Body of pancreas (tissue), 4 donors: Measurements from ENCODE around the gene DACH1. TPM values are rescaled to one million over a fixed set of nuclear protein-coding genes. Genes with fewer than 3 reads are reported as not detected.

ENCODE experiments used
- ATAC-seq: fragments of 150-250 bp; one replicate; pipeline ENCODE4 v1.9.1; 2016
- DNase-seq, 4 donors: peaks; one replicate each; pipeline ENCODE4 v3.0.0-alpha.2; 2019
- H3K27ac ChIP-seq, 4 donors: fragments of 200-600 bp; sonication (generic); 1 replicate in 3 of 4; 2 replicates in 1 of 4; pipeline versions ENCODE4 v1.5.1 to v1.6.1; 2016 to 2019; ENCODE audit warnings: mild to moderate bottlenecking in 1 of 4, mixed read lengths in 1 of 4, moderate library complexity in 1 of 4
- H3K27me3 ChIP-seq, 2 donors: fragments of 200-600 bp; sonication (generic); one replicate each; pipeline ENCODE4 v1.6.0; 2016; ENCODE audit warnings: mild to moderate bottlenecking in 1 of 2
- H3K36me3 ChIP-seq, 2 donors: fragments of 200-600 bp; sonication (generic); replicated peaks in 1 of 2; 2 replicates each; pipeline ENCODE4 v1.5.1; 2016; ENCODE audit warnings: low read depth in 2 of 2; ENCODE audit not compliant: insufficient read depth in 1 of 2
- H3K4me1 ChIP-seq: fragments of 200-600 bp; sonication (generic); one replicate; pipeline ENCODE4 v1.6.0; 2016
- H3K4me3 ChIP-seq, 2 donors: fragments of 200-600 bp; sonication (generic); 1 replicate in 1 of 2; 2 replicates in 1 of 2; pipeline ENCODE4 v1.5.1; 2016 to 2019
- H3K9me3 ChIP-seq, 3 donors: fragments of 200-600 bp; sonication (generic); 1 replicate in 2 of 3; 2 replicates in 1 of 3; pipeline ENCODE4 v1.5.1; 2016
- POLR2A ChIP-seq, 3 donors: fragments of 450-650 bp; IDR thresholded peaks; one replicate each; pipeline ENCODE4 v1.6.1; 2016; ENCODE audit warnings: antibody characterized with exemption in 3 of 3, mild to moderate bottlenecking in 2 of 3
- WGBS, 2 donors: methylation state at CpG; one replicate each; pipeline ENCODE4 v1.1.5; 2017; 5-methylcytosine and 5-hydroxymethylcytosine counted together
- intact Hi-C: fragments of 100-400 bp; cut with DNase I; formaldehyde crosslinking; loops from one replicate; pipeline ENCODE4 v1.15.1; 2023
- total RNA-seq, 2 donors: library from RNA; depleted of rRNA; stranded (reverse); fragments of >200 nt; gene quantifications; one replicate each; pipeline ENCODE4 v1.1.0, GENCODE V29; 2016
- TF ChIP-seq, protein P1 (sequence below), 7 experiments: fragments of 450-650 bp in 4 of 7; fragments of 200-600 bp in 3 of 7; sonication (generic) in 3 of 7; IDR thresholded peaks; one replicate each; pipeline ENCODE4 v1.5.1; 2016 to 2019; ENCODE audit warnings: antibody characterized with exemption in 7 of 7

DACH1 gene
- total RNA-seq, 2 donors from 2014 or later: 2.9 to 3.3 TPM

DNA sequence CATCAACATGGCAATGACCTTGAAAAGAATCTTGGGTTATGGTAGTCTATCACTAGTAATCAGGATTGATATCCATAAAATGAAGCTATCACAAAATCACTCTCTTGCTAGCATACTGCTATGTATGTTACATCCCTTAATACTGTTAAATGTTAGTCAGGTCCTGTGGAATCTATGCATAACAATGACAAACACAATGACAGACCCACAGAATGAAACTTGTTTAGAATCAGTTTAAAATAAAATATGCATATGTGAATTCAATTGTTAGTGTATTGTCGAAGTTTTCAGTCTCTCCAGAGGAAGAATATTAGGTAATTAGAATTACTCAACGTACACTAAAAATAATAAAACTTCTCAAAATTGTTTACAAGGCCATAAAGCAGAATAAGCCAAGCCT is 137.6 kb downstream of the DACH1 start:
- ATAC-seq (no peak), DNase-seq (no peak)
- WGBS, 2 donors: 76 to 78% methylated on average over 2 of the region's 2 CpGs
- H3K27me3 ChIP-seq: no peaks in the 10 kb centered on the region
- H3K4me3 ChIP-seq: no peak overlapping the region
- no peaks in the 10 kb centered on the region for H3K4me1 ChIP-seq
- intact Hi-C loops: no loop called here
- no peaks in the 10 kb centered on the region for H3K9me3 ChIP-seq
- H3K36me3 ChIP-seq: no peaks in the 10 kb centered on the region
- no peak overlapping the region for H3K27ac ChIP-seq
- TF ChIP-seq, protein P1, sequence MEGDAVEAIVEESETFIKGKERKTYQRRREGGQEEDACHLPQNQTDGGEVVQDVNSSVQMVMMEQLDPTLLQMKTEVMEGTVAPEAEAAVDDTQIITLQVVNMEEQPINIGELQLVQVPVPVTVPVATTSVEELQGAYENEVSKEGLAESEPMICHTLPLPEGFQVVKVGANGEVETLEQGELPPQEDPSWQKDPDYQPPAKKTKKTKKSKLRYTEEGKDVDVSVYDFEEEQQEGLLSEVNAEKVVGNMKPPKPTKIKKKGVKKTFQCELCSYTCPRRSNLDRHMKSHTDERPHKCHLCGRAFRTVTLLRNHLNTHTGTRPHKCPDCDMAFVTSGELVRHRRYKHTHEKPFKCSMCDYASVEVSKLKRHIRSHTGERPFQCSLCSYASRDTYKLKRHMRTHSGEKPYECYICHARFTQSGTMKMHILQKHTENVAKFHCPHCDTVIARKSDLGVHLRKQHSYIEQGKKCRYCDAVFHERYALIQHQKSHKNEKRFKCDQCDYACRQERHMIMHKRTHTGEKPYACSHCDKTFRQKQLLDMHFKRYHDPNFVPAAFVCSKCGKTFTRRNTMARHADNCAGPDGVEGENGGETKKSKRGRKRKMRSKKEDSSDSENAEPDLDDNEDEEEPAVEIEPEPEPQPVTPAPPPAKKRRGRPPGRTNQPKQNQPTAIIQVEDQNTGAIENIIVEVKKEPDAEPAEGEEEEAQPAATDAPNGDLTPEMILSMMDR (IDR thresholded peaks at IDR 0.05): no peak
- no peak for TF ChIP-seq POLR2A (IDR thresholded peaks at IDR 0.05)

DNA sequence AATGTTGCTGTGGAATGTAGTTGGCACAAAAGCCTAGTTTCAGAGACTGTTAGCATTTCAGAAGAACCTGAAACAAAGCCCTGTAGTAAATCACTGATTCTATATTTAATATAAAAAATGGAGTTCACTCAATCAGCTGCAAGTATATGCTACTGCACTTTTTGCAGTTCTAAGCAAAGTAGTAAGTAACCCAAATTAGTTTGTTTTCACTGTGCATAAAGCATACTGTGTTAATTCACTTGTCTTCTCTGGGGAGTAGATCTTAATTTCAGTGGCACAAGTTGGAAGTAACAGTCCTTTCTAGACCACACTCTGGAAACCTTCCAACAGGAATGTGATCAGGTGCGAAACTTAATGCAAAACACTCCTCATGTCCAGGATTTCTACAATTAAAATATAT is 139.3 kb downstream of the DACH1 start:
- DNase-seq (no peak), ATAC-seq (no peak)
- 81 to 83% methylated on average over 1 of the region's 1 CpG for WGBS, 2 donors
- no peaks in the 10 kb centered on the region for H3K36me3 ChIP-seq
- H3K9me3 ChIP-seq: no peaks in the 10 kb centered on the region
- TF ChIP-seq, protein P1 (IDR thresholded peaks at IDR 0.05): no peak
- no peak for TF ChIP-seq POLR2A (IDR thresholded peaks at IDR 0.05)
- H3K27me3 ChIP-seq: no peaks in the 10 kb centered on the region
- no peak overlapping the region for H3K27ac ChIP-seq
- H3K4me3 ChIP-seq: no peak overlapping the region
- H3K4me1 ChIP-seq: no peaks in the 10 kb centered on the region
- intact Hi-C loops: no loop called here

DNA sequence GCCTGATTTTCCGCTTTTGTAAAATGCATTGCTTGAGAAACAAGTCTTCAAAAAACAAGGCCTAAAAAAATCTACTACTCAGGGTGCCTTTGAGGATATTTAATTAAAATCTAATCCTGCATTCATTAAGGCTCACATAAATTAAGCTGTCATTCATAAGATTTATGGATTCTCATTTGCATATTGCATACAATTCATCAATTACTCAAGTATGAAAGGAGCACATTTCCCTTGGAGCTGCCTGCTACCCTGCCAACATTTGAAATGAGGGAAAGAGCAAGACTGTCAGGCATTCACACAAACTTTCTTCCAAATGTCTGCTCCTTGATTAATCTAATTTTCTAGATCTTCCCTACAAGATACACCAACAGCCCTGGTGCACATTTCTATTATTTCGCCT is 140.0 kb downstream of the DACH1 start:
- 83 to 95% methylated on average over 2 of the region's 2 CpGs for WGBS, 2 donors
- Histone ChIP-seq H3K4me1 (no peaks in the 10 kb centered on the region), H3K27ac (no peak overlapping the region), H3K36me3 (no peaks in the 10 kb centered on the region), H3K4me3 (no peak overlapping the region), H3K27me3 (no peaks in the 10 kb centered on the region), H3K9me3 (no peaks in the 10 kb centered on the region)
- TF ChIP-seq POLR2A (IDR thresholded peaks at IDR 0.05): no peak
- TF ChIP-seq, protein P1 (IDR thresholded peaks at IDR 0.05): no peak
- DNase-seq (no peak), ATAC-seq (no peak)
- intact Hi-C loops: no loop called here

DNA sequence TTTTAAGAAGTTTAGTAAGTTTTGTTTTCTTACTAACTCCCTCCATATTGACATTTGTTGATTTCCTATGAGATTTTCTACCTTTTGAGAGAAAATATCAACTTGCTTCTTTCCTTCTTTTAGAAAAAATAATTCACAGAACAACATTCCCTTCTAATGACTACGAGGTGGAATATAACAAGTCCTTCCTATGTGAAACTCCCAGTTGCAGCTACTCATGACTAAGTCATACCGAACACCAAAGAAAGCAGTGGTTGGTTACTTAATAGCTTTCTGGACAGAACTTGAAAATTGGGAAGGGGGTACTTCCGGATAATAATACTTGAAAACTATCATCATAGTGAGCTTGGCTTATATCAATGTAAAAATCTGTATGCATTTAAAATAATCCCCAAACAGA is 144.8 kb downstream of the DACH1 start:
- DNase-seq: no peak

DNA sequence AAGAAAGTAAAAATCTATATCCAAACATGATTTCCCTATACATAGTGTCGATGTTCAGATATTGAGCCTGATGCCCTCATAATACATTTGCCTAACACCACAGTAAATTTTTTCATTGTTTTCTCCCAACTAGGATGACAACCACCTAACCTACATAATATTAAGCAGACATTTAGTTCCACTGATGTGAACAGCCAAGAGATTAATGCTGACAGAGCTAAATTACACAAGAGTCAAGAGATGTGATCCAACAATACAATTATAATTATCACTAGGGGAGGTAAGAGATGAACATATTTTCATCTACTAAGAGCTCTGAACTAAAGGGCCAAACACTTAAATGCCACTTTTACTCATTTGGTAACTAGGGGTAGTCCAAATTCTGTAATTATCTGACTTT is 145.9 kb downstream of the DACH1 start:
- intact Hi-C loops: no loop called here
- ATAC-seq: no peak
- no peak for TF ChIP-seq POLR2A (IDR thresholded peaks at IDR 0.05)
- TF ChIP-seq, protein P1 (IDR thresholded peaks at IDR 0.05): no peak

More for the DNA sequence above, 144.8 kb downstream of the DACH1 start:
- Histone ChIP-seq H3K36me3 (no peaks in the 10 kb centered on the region), H3K27me3 (no peaks in the 10 kb centered on the region), H3K4me3 (no peak overlapping the region), H3K27ac (no peak overlapping the region), H3K9me3 (no peaks in the 10 kb centered on the region), H3K4me1 (no peaks in the 10 kb centered on the region)
- 76 to 78% methylated on average over 3 of the region's 3 CpGs for WGBS, 2 donors
- intact Hi-C loops: no loop called here
- TF ChIP-seq, protein P1 (IDR thresholded peaks at IDR 0.05): no peak
- TF ChIP-seq POLR2A (IDR thresholded peaks at IDR 0.05): no peak
- ATAC-seq: no peak

More for the DNA sequence above, 145.9 kb downstream of the DACH1 start:
- no peak overlapping the region for H3K27ac ChIP-seq
- 91 to 92% methylated on average over 1 of the region's 1 CpG for WGBS, 2 donors
- H3K36me3 ChIP-seq: no peaks in the 10 kb centered on the region
- no peak for DNase-seq
- no peaks in the 10 kb centered on the region for H3K27me3 ChIP-seq
- no peak overlapping the region for H3K4me3 ChIP-seq
- no peaks in the 10 kb centered on the region for H3K4me1 ChIP-seq
- no peaks in the 10 kb centered on the region for H3K9me3 ChIP-seq
